Kidney (tissue), 14 donors: ENCODE data around the gene NME7. TPM values are rescaled to one million over a fixed set of nuclear protein-coding genes. Genes with fewer than 3 reads are reported as not detected.

ENCODE experiments used
- DNase-seq, 5 donors: peaks; one replicate each; pipeline ENCODE4 v3.0.0-alpha.2; 2013 to 2020
- FAIRE-seq: peaks from 2 replicates; lab custom pipeline; 2012; peaks lifted over from hg19 to GRCh38; lab: Jason Lieb, UNC
- H3K27ac ChIP-seq, 2 donors: one replicate each; pipeline ENCODE4 v1.7.0; 2013; ENCODE audit warnings: low read depth in 2 of 2, low read length in 2 of 2, inconsistent platforms in 1 of 2
- H3K27me3 ChIP-seq: one replicate; pipeline ENCODE4 v1.7.1; 2013; ENCODE audit warnings: low read length, inconsistent platforms; ENCODE audit not compliant: control insufficient read depth, insufficient read depth
- H3K36me3 ChIP-seq, 3 donors: one replicate each; pipeline versions ENCODE4 v1.7.0 to v1.7.1; 2013; ENCODE audit warnings: low read length in 3 of 3, control low read depth in 1 of 3, inconsistent platforms in 1 of 3; ENCODE audit not compliant: insufficient read depth in 3 of 3, control insufficient read depth in 2 of 3
- H3K4me1 ChIP-seq, 3 donors: one replicate each; pipeline versions ENCODE4 v1.7.0 to v1.7.1; 2013; ENCODE audit warnings: low read length in 3 of 3, inconsistent platforms in 1 of 3, low read depth in 1 of 3; ENCODE audit not compliant: control insufficient read depth in 2 of 3, insufficient read depth in 2 of 3
- H3K4me3 ChIP-seq, 3 donors: one replicate each; pipeline versions ENCODE4 v1.7.0 to v1.8.1; 2013; ENCODE audit warnings: low read length in 3 of 3, control low read depth in 1 of 3, inconsistent platforms in 1 of 3
- H3K9ac ChIP-seq, 3 donors: one replicate each; pipeline versions ENCODE4 v1.7.0 to v1.7.1; 2013; ENCODE audit warnings: low read length in 3 of 3, control low read depth in 1 of 3, inconsistent platforms in 1 of 3
- H3K9me3 ChIP-seq, 3 donors: one replicate each; pipeline versions ENCODE4 v1.7.0 to v1.7.1; 2013; ENCODE audit warnings: low read length in 3 of 3, control low read depth in 1 of 3, inconsistent platforms in 1 of 3; ENCODE audit not compliant: control insufficient read depth in 2 of 3, insufficient read depth in 1 of 3
- intact Hi-C: fragments of 100-400 bp; cut with DNase I; formaldehyde crosslinking; loops from one replicate; pipeline ENCODE4 v1.11.1; 2022
- polyA plus RNA-seq: library from polyadenylated mRNA; stranded (reverse); fragments of 350-450 nt; fragmentation: Illumina TruSeq; extraction: RNeasy Lipid Tissue Mini Kit (QIAGEN cat#74804); gene quantifications from one replicate; pipeline ENCODE4 v1.2.3, GENCODE V29; 2014; ENCODE audit warnings: low read depth, low replicate concordance; ENCODE audit not compliant: insufficient read depth
- total RNA-seq: library from RNA; stranded (reverse); fragmentation: NEBNext Ultra II Directional; extraction: Animal tissue kit (Norgen Biotek cat#: 25700); gene quantifications from one replicate; pipeline ENCODE4 v1.2.1, GENCODE V29; 2021
- TF ChIP-seq, protein P1 (sequence below): IDR thresholded peaks from 3 replicates; pipeline ENCODE4 v1.5.1; 2012; ENCODE audit warnings: mild to moderate bottlenecking, moderate library complexity, borderline replicate concordance; ENCODE audit not compliant: insufficient read depth; ENCODE audit errors: extremely low read depth
- donor health status: control.
- donor health status: control.
- donor health status: control.
- donor health status: control.
- donor health status: control.
- donor health status: DM: yes; HTN: yes; CAD: no.
- donor health status: Normal renal cell carcinoma (clear cell type).

NME7 gene
- total and polyA plus RNA-seq, 2 donors from 2014 or later: 13.7 to 31.9 TPM

DNA sequence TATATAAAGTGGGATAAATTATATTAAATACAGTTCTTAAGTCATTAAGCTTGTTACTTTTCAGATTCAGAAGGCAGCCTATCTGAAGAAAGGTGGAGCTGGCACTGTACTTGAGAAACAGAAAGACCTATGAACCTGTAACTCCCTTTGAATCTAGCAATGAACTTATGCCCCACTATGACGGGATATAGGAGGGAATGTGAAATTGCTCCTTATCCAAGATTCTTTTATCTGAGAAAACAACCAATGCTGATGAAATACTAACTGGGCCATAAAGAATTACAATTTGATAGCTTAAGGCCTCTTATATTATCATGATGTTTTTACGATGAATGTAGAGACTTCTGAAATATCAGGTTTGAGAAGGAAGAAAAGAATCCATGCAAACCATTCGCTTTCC, 211.0 kb downstream of the NME7 start:
- H3K4me1 ChIP-seq: peaks cover 0 to 4% (median 0%) of the 10 kb centered on the region in 3 donors
- H3K27me3 ChIP-seq: no peaks in the 10 kb centered on the region
- intact Hi-C loops: no loop called here
- DNase-seq (no peak), FAIRE-seq (no peak)
- H3K27ac ChIP-seq: no peak overlapping the region
- no peaks in the 10 kb centered on the region for H3K36me3 ChIP-seq
- no peak overlapping the region for H3K9ac ChIP-seq
- no peaks in the 10 kb centered on the region for H3K9me3 ChIP-seq
- no peak overlapping the region for H3K4me3 ChIP-seq
- TF ChIP-seq, protein P1, sequence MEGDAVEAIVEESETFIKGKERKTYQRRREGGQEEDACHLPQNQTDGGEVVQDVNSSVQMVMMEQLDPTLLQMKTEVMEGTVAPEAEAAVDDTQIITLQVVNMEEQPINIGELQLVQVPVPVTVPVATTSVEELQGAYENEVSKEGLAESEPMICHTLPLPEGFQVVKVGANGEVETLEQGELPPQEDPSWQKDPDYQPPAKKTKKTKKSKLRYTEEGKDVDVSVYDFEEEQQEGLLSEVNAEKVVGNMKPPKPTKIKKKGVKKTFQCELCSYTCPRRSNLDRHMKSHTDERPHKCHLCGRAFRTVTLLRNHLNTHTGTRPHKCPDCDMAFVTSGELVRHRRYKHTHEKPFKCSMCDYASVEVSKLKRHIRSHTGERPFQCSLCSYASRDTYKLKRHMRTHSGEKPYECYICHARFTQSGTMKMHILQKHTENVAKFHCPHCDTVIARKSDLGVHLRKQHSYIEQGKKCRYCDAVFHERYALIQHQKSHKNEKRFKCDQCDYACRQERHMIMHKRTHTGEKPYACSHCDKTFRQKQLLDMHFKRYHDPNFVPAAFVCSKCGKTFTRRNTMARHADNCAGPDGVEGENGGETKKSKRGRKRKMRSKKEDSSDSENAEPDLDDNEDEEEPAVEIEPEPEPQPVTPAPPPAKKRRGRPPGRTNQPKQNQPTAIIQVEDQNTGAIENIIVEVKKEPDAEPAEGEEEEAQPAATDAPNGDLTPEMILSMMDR: no peak

DNA sequence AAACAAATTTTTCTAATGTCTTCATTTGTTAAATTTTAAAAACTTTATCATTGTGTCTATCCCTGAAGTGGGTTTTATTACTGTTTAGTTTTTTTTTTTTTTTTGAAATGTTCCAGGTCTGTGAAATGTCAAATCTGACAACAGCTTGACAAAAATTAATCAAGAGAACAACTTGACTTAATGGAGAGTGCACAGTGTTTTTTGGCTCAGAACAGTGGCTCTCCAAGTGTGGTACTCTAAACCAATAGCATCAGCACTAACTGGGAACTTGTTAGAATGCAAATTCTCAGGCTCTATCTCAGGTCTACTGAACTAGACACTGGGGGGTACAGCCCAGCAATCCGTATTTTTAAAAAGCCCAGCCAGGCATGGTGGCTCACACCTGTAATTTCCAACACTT, 211.9 kb downstream of the NME7 start:
- H3K36me3 ChIP-seq: no peaks in the 10 kb centered on the region
- DNase-seq (no peak), FAIRE-seq (peak; percentile 8)
- H3K27ac ChIP-seq: no peak overlapping the region
- no peaks in the 10 kb centered on the region for H3K4me1 ChIP-seq
- no peaks in the 10 kb centered on the region for H3K9me3 ChIP-seq
- intact Hi-C loops: no loop called here
- H3K9ac ChIP-seq: no peak overlapping the region
- no peaks in the 10 kb centered on the region for H3K27me3 ChIP-seq
- TF ChIP-seq, protein P1: no peak
- H3K4me3 ChIP-seq: no peak overlapping the region

DNA sequence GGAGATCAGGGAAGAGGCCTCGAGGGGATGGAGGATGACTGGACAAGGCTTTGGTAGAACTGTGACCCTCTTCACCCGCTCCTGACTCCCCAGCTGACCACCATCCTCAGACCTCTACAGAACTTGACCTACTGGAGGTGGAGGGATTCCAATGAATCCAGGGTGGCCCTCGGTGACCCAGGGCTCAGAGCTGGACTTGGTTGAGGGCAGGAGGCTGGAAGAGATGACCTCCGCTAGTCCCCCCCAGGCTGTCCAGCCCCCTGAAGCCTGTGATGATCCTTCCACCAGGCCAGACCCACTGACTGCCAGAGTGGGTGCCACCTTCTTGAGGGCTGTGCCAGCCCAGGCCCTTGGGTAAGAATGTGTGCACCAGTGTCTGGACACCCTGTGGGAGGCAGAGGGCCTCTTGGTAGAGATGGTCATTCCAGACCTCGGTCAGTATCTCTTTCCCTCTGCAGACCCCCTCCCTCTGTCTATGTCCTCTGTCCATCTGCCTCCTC, 216.2 kb downstream of the NME7 start:
- FAIRE-seq (no peak), DNase-seq (no peak)
- H3K27me3 ChIP-seq: no peaks in the 10 kb centered on the region
- H3K4me1 ChIP-seq: peaks cover 0 to 18% (median 7%) of the 10 kb centered on the region in 3 donors
- no peaks in the 10 kb centered on the region for H3K9me3 ChIP-seq
- H3K4me3 ChIP-seq: no peak overlapping the region
- intact Hi-C loops: no loop called here
- H3K27ac ChIP-seq: no peak overlapping the region
- H3K36me3 ChIP-seq: no peaks in the 10 kb centered on the region
- no peak overlapping the region for H3K9ac ChIP-seq
- TF ChIP-seq, protein P1: no peak
